ENCODE results near the gene SPATA2L. TPM values are rescaled to one million over a fixed set of nuclear protein-coding genes. Genes with fewer than 3 reads are reported as not detected.

SPATA2L gene
- total and polyA plus RNA-seq, 2 of the 13 experiments (the other 11 are each of a cell fraction or from before 2014, with no cell fraction given) = 9.1 to 20.7 TPM

GRCh38 chr16:89738072-89738377, 36.5 kb upstream of the SPATA2L start (continued):
- TF ChIP-seq AGO2 (optimal IDR thresholded peaks at IDR 0.05; ENCODE audit: low read depth, low read length) (peak; percentile 95), ZNF160 (CRISPR knock-in tag; IDR thresholded peaks at IDR 0.05) (no peak), ERF (CRISPR knock-in tag; IDR thresholded peaks at IDR 0.05) (no peak), ZNF703 (CRISPR knock-in tag; IDR thresholded peaks at IDR 0.05; ENCODE audit: borderline replicate concordance) (no peak), FUBP1 (CRISPR knock-in tag; IDR thresholded peaks at IDR 0.05; ENCODE audit: borderline replicate concordance) (no peak), NONO (IDR thresholded peaks at IDR 0.05) (no peak), NONO (CRISPR knock-in tag; conservative IDR thresholded peaks at IDR 0.05) (peak; percentile 40; the same call in 1 of the 2 replicates), ZNF33A (CRISPR knock-in tag; IDR thresholded peaks at IDR 0.05; ENCODE audit: borderline replicate concordance) (no peak), ZNF704 (CRISPR knock-in tag; IDR thresholded peaks at IDR 0.05; ENCODE audit: borderline replicate concordance) (no peak), FOXM1 (CRISPR knock-in tag; IDR thresholded peaks at IDR 0.05) (no peak), GTF3A (CRISPR knock-in tag; conservative IDR thresholded peaks at IDR 0.05) (no peak), AGO1 (IDR thresholded peaks at IDR 0.05; ENCODE audit: low read depth, low read length, poor library complexity, severe bottlenecking) (peak; percentile 41), YEATS4 (CRISPR knock-in tag; IDR thresholded peaks at IDR 0.05; ENCODE audit: borderline replicate concordance) (no peak), RBM22 (optimal IDR thresholded peaks at IDR 0.05; ENCODE audit: low read length) (peak; percentile 33), TAF1 (CRISPR knock-in tag; IDR thresholded peaks at IDR 0.05) (no peak), RXRA (CRISPR knock-in tag; IDR thresholded peaks at IDR 0.05) (0 out of 2 replicates have a peak, but pooled peaks have one; percentile 36), ZNF431 (CRISPR knock-in tag; IDR thresholded peaks at IDR 0.05; ENCODE audit: borderline replicate concordance, low read depth) (no peak), ZBTB33 (CRISPR knock-in tag; IDR thresholded peaks at IDR 0.05) (peak; percentile 74; the same call in 1 of the 2 replicates), ZNF598 (CRISPR knock-in tag; IDR thresholded peaks at IDR 0.05; ENCODE audit: borderline replicate concordance) (no peak), SPEN (CRISPR knock-in tag; IDR thresholded peaks at IDR 0.05; ENCODE audit: low read depth) (no peak), MXD3 (CRISPR knock-in tag; IDR thresholded peaks at IDR 0.05) (no peak), HOMEZ (CRISPR knock-in tag; IDR thresholded peaks at IDR 0.05; ENCODE audit: low read depth) (no peak), RNF2 (conservative IDR thresholded peaks at IDR 0.05; ENCODE audit: low read depth) (no peak), SIX4 (CRISPR knock-in tag; IDR thresholded peaks at IDR 0.05) (no peak), ZMYM2 (CRISPR knock-in tag; IDR thresholded peaks at IDR 0.05) (no peak), PHF8 (CRISPR knock-in tag; IDR thresholded peaks at IDR 0.05) (no peak)
